ENCODE data around the gene STK40. TPM values are rescaled to one million over a fixed set of nuclear protein-coding genes. Genes with fewer than 3 reads are reported as not detected.

STK40 gene
- total RNA-seq, 2 experiments from 2014 or later, result 43.8 to 83.9 TPM

DNA sequence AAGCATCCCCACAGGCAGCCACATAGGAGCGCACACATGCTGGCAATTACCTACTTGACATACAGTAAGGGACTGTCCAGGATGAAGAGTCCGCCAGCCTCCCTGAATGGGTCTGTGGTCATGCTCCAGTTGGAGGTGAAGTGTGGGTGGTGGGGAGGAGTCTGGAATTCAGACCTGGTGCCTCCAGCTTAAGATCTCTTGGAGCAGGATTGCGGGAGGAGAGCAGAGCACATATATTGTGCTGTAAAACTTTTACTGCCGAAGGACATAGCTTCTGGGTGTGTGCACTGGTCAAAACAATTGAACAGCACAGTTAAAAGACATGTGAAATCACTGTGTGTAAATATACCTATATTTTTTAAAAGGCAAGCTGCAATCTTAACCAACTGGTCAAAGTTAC, 17.9 kb downstream of the STK40 start:
- BruUV-seq (replicated peaks), result no TSS peak
- DNase-seq (ENCODE audit: low spot score), result no peak
- TF ChIP-seq EZH2phosphoT487 (IDR thresholded peaks at IDR 0.05; ENCODE audit: borderline replicate concordance, low read depth, low read length), result no peak
- TF ChIP-seq, protein P1, sequence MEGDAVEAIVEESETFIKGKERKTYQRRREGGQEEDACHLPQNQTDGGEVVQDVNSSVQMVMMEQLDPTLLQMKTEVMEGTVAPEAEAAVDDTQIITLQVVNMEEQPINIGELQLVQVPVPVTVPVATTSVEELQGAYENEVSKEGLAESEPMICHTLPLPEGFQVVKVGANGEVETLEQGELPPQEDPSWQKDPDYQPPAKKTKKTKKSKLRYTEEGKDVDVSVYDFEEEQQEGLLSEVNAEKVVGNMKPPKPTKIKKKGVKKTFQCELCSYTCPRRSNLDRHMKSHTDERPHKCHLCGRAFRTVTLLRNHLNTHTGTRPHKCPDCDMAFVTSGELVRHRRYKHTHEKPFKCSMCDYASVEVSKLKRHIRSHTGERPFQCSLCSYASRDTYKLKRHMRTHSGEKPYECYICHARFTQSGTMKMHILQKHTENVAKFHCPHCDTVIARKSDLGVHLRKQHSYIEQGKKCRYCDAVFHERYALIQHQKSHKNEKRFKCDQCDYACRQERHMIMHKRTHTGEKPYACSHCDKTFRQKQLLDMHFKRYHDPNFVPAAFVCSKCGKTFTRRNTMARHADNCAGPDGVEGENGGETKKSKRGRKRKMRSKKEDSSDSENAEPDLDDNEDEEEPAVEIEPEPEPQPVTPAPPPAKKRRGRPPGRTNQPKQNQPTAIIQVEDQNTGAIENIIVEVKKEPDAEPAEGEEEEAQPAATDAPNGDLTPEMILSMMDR (conservative IDR thresholded peaks at IDR 0.05; ENCODE audit: low read length), result no peak
- H3K9me3 ChIP-seq (ENCODE audit: low read length), result no peaks in the 10 kb centered on the region
- H4K20me1 ChIP-seq (ENCODE audit: insufficient read depth, low read length), result 0 out of 2 replicates have a peak, but pooled peaks cover 4% of the 10 kb centered on the region
- no peak overlapping the region for H2AFZ ChIP-seq (ENCODE audit: low read length)
- CTCF ChIA-PET (ENCODE audit: unreplicated experiment), result interaction anchor here (1.5 kb wide), 1 partner anchor 25 kb away, joined by 6 read pairs; no protein-coding TSS in a partner anchor
- peaks cover 34% of the 10 kb centered on the region; the same call in 1 of the 2 replicates for H3K79me2 ChIP-seq (ENCODE audit: insufficient read depth, low read depth, low read length)
- H3K36me3 ChIP-seq (ENCODE audit: insufficient read depth, low read length), result peaks cover 51% of the 10 kb centered on the region
- no peak overlapping the region for H3K4me3 ChIP-seq (ENCODE audit: low read depth, low read length, poor library complexity, severe bottlenecking)
- no peak overlapping the region for H3K4me2 ChIP-seq (ENCODE audit: low read length)
- H3K9me2 ChIP-seq (ENCODE audit: insufficient read depth, low read length), result no peaks in the 10 kb centered on the region
- intact Hi-C loops (cut with micrococcal nuclease; ENCODE audit: unreplicated experiment), result no loop called here
- no peak overlapping the region for H3K27ac ChIP-seq (ENCODE audit: low read depth, low read length, poor library complexity, severe bottlenecking)
- POLR2A ChIA-PET, result interaction anchor here (0.6 to 1.4 kb wide), 8 partner anchors 9 to 144 kb away, joined by 3 to 5 read pairs (median 3); partner anchors contain the start of genes LSM10 and OSCP1
- peaks cover 62% of the 10 kb centered on the region for H3K4me1 ChIP-seq (ENCODE audit: insufficient read depth, low read length, poor library complexity, severe bottlenecking)

DNA sequence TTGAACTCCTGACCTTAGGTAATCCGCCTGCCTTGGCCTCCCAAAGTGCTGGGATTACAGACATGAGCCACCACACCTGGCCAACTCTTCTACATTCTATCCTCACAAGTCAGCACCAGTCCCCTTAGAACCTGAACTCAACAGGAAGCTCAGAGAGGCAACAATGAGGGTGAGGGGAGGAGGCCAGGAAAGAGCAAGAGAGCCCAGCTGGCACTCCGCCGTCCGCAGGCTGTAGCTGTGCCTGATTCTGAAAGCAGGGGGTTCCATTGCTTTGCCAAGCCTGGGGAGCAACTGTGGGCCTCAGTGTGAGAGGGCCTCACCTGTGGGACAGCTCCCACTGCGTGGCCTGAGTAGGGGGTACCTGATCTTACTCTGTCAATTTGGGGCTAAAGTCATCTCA, 18.7 kb downstream of the STK40 start:
- DNase-seq (ENCODE audit: low spot score), result no peak
- Histone ChIP-seq H3K9me2 (ENCODE audit: insufficient read depth, low read length) (no peaks in the 10 kb centered on the region), H3K36me3 (ENCODE audit: insufficient read depth, low read length) (peaks cover 58% of the 10 kb centered on the region), H4K20me1 (ENCODE audit: insufficient read depth, low read length) (0 out of 2 replicates have a peak, but pooled peaks cover 4% of the 10 kb centered on the region), H3K9me3 (ENCODE audit: low read length) (no peaks in the 10 kb centered on the region), H3K4me3 (ENCODE audit: low read depth, low read length, poor library complexity, severe bottlenecking) (no peak overlapping the region), H3K4me1 (ENCODE audit: insufficient read depth, low read length, poor library complexity, severe bottlenecking) (peaks cover 54% of the 10 kb centered on the region), H2AFZ (ENCODE audit: low read length) (no peak overlapping the region), H3K27ac (ENCODE audit: low read depth, low read length, poor library complexity, severe bottlenecking) (no peak overlapping the region), H3K4me2 (ENCODE audit: low read length) (no peak overlapping the region), H3K79me2 (ENCODE audit: insufficient read depth, low read depth, low read length) (peaks cover 27% of the 10 kb centered on the region; the same call in 1 of the 2 replicates)
- POLR2A ChIA-PET, result interaction anchor here (0.7 to 1.2 kb wide), 4 partner anchors 17 to 56 kb away, joined by 3 to 4 read pairs (median 3); partner anchors contain the start of gene LSM10
- no TSS peak for BruUV-seq (replicated peaks)
- intact Hi-C loops (cut with micrococcal nuclease; ENCODE audit: unreplicated experiment), result no loop called here
- TF ChIP-seq EZH2phosphoT487 (IDR thresholded peaks at IDR 0.05; ENCODE audit: borderline replicate concordance, low read depth, low read length), result no peak
- TF ChIP-seq, protein P1 (conservative IDR thresholded peaks at IDR 0.05; ENCODE audit: low read length), result no peak
- CTCF ChIA-PET (ENCODE audit: unreplicated experiment), result interaction anchor here (1.5 kb wide), 1 partner anchor 24 kb away, joined by 6 read pairs; no protein-coding TSS in a partner anchor

DNA sequence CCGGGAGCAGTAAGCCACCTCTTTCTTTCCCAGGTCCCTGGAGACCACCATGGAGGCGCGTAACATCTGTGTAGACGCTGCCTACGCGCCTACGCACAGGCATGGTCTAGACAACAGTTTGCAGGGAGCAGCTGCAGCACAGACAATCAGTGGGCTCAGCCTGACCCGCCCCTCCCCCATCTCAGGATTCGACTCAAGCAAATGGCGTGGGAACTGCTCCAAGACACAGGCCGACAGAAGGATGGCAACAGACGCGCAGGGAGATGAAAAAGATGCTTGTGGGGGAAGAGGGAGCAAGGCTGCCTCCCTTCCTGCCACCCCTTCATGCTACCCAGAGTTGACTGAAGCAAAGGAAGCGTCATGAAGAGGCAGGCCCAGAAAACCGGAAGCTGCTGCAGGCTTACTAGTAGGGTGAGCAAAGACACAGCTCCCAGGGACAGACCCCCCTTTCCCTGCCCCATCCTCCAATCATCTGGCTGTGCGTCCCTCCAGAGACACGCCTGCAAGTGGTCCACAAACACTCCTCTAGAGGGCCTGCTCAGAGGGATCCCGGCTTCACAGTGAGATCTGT, 19.5 kb downstream of the STK40 start:
- Histone ChIP-seq H2AFZ (ENCODE audit: low read length) (no peak overlapping the region), H3K27ac (ENCODE audit: low read depth, low read length, poor library complexity, severe bottlenecking) (peak overlapping the region; percentile 12), H3K4me1 (ENCODE audit: insufficient read depth, low read length, poor library complexity, severe bottlenecking) (peaks cover 45% of the 10 kb centered on the region), H4K20me1 (ENCODE audit: insufficient read depth, low read length) (0 out of 2 replicates have a peak, but pooled peaks cover 4% of the 10 kb centered on the region), H3K36me3 (ENCODE audit: insufficient read depth, low read length) (peaks cover 65% of the 10 kb centered on the region), H3K9me3 (ENCODE audit: low read length) (no peaks in the 10 kb centered on the region), H3K4me3 (ENCODE audit: low read depth, low read length, poor library complexity, severe bottlenecking) (no peak overlapping the region), H3K4me2 (ENCODE audit: low read length) (peak overlapping the region; percentile 41), H3K79me2 (ENCODE audit: insufficient read depth, low read depth, low read length) (peaks cover 23% of the 10 kb centered on the region; the same call in 1 of the 2 replicates), H3K9me2 (ENCODE audit: insufficient read depth, low read length) (no peaks in the 10 kb centered on the region)
- intact Hi-C loops (cut with micrococcal nuclease; ENCODE audit: unreplicated experiment), result no loop called here
- CTCF ChIA-PET (ENCODE audit: unreplicated experiment), result interaction anchor here (0.7 kb wide), 1 partner anchor 12 kb away, joined by 3 read pairs; no protein-coding TSS in a partner anchor
- no TSS peak for BruUV-seq (replicated peaks)
- DNase-seq (ENCODE audit: low spot score), result peak; percentile 73
- no peak for TF ChIP-seq EZH2phosphoT487 (IDR thresholded peaks at IDR 0.05; ENCODE audit: borderline replicate concordance, low read depth, low read length)
- TF ChIP-seq, protein P1 (conservative IDR thresholded peaks at IDR 0.05; ENCODE audit: low read length), result peak; percentile 33; the same call in 1 of the 2 replicates
- POLR2A ChIA-PET, result interaction anchor here (0.7 kb wide), 1 partner anchor 57 kb away, joined by 3 read pairs; no protein-coding TSS in a partner anchor

Measured in OCI-LY7 (cell line).